Breast epithelium (tissue), 4 donors: Measurements from ENCODE around the gene IFNLR1. TPM values are rescaled to one million over a fixed set of nuclear protein-coding genes. Genes with fewer than 3 reads are reported as not detected.
"Not testable (repeated sequence)": the region's sequence is repeated elsewhere in the genome, so short reads cannot be mapped to it uniquely, and the experiment has no call there.

ENCODE experiments used
- DNase-seq, 2 donors: peaks; one replicate each; pipeline ENCODE4 v3.0.0-alpha.2; 2019; ENCODE audit warnings: low spot score in 2 of 2
- H3K27ac ChIP-seq, 2 donors: fragments of 200-600 bp; sonication (generic) in 1 of 2; one replicate each; pipeline ENCODE4 v1.5.1; 2016 to 2019; ENCODE audit warnings: mild to moderate bottlenecking in 1 of 2
- H3K27me3 ChIP-seq, 2 donors: fragments of 200-600 bp; sonication (generic) in 1 of 2; one replicate each; pipeline versions ENCODE4 v1.5.1 to v1.6.0; 2017 to 2019; ENCODE audit warnings: control low read depth in 1 of 2, mild to moderate bottlenecking in 1 of 2
- H3K36me3 ChIP-seq: fragments of 200-600 bp; one replicate; pipeline ENCODE4 v1.5.1; 2019
- H3K4me1 ChIP-seq, 2 donors: fragments of 200-600 bp; sonication (generic); one replicate each; pipeline ENCODE4 v1.5.1; 2016 to 2019; ENCODE audit warnings: control low read depth in 1 of 2
- H3K4me3 ChIP-seq, 3 donors: fragments of 200-600 bp; sonication (generic); 1 replicate in 2 of 3; 2 replicates in 1 of 3; pipeline ENCODE4 v1.5.1; 2016 to 2019; ENCODE audit warnings: mild to moderate bottlenecking in 3 of 3, moderate library complexity in 2 of 3
- H3K9me3 ChIP-seq, 2 donors: fragments of 200-600 bp; sonication (generic) in 1 of 2; one replicate each; pipeline ENCODE4 v1.5.1; 2016 to 2019; ENCODE audit warnings: control low read depth in 1 of 2
- POLR2A ChIP-seq: fragments of 450-650 bp; IDR thresholded peaks from one replicate; pipeline ENCODE4 v1.6.1; 2016; ENCODE audit warnings: antibody characterized with exemption, mild to moderate bottlenecking, moderate library complexity
- POLR2AphosphoS5 ChIP-seq, 3 donors: sonication (generic); formaldehyde crosslinking; IDR thresholded peaks; one replicate each; pipeline ENCODE4 v1.6.1; 2017; ENCODE audit warnings: antibody characterized with exemption in 3 of 3
- intact Hi-C: fragments of 100-400 bp; cut with DNase I; formaldehyde crosslinking; loops from one replicate; pipeline ENCODE4 v1.15.1; 2023; ENCODE audit warnings: low total_unique reads
- total RNA-seq, 3 donors: library from RNA; depleted of rRNA; stranded (reverse); fragments of >200 nt; gene quantifications; one replicate each; pipeline ENCODE4 v1.1.0, GENCODE V29; 2016
- TF ChIP-seq, protein P1 (sequence below), 3 donors: fragments of 450-650 bp; IDR thresholded peaks; one replicate each; pipeline ENCODE4 v1.5.1; 2016 to 2017; ENCODE audit warnings: antibody characterized with exemption in 3 of 3, mild to moderate bottlenecking in 3 of 3, moderate library complexity in 3 of 3

The IFNLR1 gene
- total RNA-seq, 3 donors from 2014 or later: under 0.01 to 10.7 (median 3.9) TPM

DNA sequence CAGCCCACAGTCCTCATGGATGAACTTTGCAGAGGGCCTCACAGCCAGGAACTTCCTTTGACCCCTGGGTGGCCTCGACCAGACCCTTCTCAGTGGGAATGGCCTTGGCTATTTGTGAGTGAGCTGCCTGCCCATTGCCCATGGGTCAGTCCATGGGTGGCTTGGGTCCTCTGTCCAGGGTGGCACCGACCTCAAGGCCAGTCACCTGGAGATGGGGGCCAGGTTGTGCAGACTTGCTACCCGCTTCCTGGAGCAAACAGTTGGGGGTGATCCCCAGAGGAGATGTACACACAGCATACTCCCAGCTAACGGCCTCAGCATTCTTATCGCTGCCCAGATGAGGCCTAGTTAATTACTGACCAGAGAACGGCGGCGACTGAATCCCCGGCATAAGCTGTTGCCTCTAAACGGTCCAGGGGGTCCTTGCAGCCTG lies 23.1 kb upstream of the IFNLR1 start:
- intact Hi-C loops: no loop called here
- no peaks in the 10 kb centered on the region for H3K36me3 ChIP-seq
- H3K4me1 ChIP-seq: no peaks in the 10 kb centered on the region
- no peak overlapping the region for H3K4me3 ChIP-seq
- no peak for DNase-seq
- TF ChIP-seq POLR2AphosphoS5 (IDR thresholded peaks at IDR 0.05) (no peak), POLR2A (no peak)
- TF ChIP-seq, protein P1, sequence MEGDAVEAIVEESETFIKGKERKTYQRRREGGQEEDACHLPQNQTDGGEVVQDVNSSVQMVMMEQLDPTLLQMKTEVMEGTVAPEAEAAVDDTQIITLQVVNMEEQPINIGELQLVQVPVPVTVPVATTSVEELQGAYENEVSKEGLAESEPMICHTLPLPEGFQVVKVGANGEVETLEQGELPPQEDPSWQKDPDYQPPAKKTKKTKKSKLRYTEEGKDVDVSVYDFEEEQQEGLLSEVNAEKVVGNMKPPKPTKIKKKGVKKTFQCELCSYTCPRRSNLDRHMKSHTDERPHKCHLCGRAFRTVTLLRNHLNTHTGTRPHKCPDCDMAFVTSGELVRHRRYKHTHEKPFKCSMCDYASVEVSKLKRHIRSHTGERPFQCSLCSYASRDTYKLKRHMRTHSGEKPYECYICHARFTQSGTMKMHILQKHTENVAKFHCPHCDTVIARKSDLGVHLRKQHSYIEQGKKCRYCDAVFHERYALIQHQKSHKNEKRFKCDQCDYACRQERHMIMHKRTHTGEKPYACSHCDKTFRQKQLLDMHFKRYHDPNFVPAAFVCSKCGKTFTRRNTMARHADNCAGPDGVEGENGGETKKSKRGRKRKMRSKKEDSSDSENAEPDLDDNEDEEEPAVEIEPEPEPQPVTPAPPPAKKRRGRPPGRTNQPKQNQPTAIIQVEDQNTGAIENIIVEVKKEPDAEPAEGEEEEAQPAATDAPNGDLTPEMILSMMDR (IDR thresholded peaks at IDR 0.05): no peak
- no peak overlapping the region for H3K27ac ChIP-seq
- H3K9me3 ChIP-seq: no peaks in the 10 kb centered on the region
- H3K27me3 ChIP-seq: no peaks in the 10 kb centered on the region

DNA sequence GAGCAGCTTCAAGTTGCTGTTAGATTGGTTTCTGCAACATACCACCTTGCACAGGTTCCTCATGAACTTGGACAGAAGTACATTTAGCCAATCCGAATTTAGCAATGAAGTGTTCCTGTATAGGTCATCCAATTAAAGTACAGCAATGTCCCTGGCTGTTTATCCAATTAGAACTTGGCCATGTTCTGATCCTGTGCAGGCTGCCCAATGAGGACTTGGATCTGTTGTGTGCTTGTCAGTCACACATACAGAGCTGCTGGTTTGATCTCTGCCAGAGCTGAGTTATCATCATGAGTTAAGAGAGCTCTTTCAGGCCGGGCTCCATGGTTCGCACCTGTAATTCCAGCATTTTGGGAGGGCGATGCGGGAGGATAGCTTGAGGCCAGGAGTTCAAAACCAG lies 22.0 kb upstream of the IFNLR1 start:
- TF ChIP-seq POLR2AphosphoS5 (IDR thresholded peaks at IDR 0.05): no peak
- no peak for TF ChIP-seq POLR2A
- TF ChIP-seq, protein P1 (IDR thresholded peaks at IDR 0.05): no peak

GRCh38 chr1:24207709-24208108 lies 20.6 kb upstream of the IFNLR1 start:
- H3K4me3 ChIP-seq: no peak overlapping the region
- peak overlapping the region in 1 of 2 donors; percentile 19 for H3K27ac ChIP-seq
- H3K9me3 ChIP-seq: no peaks in the 10 kb centered on the region
- intact Hi-C loops: loop anchor here (5.0 kb wide), 1 partner anchor 70 kb away; no protein-coding TSS in a partner anchor
- no peak for TF ChIP-seq POLR2AphosphoS5 (IDR thresholded peaks at IDR 0.05)
- no peak for TF ChIP-seq POLR2A
- TF ChIP-seq, protein P1 (IDR thresholded peaks at IDR 0.05): no peak
- no peak for DNase-seq
- peaks cover 4 to 6% of the 10 kb centered on the region in 2 donors for H3K4me1 ChIP-seq
- no peaks in the 10 kb centered on the region for H3K27me3 ChIP-seq
- H3K36me3 ChIP-seq: no peaks in the 10 kb centered on the region

More for the DNA sequence above, 22.0 kb upstream of the IFNLR1 start:
- H3K4me1 ChIP-seq: no peaks in the 10 kb centered on the region
- H3K27me3 ChIP-seq: no peaks in the 10 kb centered on the region
- DNase-seq: no peak
- no peaks in the 10 kb centered on the region for H3K9me3 ChIP-seq
- H3K4me3 ChIP-seq: no peak overlapping the region
- intact Hi-C loops: loop anchor here (5.0 kb wide), 1 partner anchor 68 kb away; no protein-coding TSS in a partner anchor
- H3K27ac ChIP-seq: no peak overlapping the region
- no peaks in the 10 kb centered on the region for H3K36me3 ChIP-seq

- not testable (repeated sequence) for H3K27ac ChIP-seq, H3K4me1 ChIP-seq
- intact Hi-C loops: loop anchor here (5.0 kb wide), 1 partner anchor 70 kb away; no protein-coding TSS in a partner anchor
These were observed 20.3 kb upstream of the IFNLR1 start for GRCh38 chr1:24207395-24207687.

DNA sequence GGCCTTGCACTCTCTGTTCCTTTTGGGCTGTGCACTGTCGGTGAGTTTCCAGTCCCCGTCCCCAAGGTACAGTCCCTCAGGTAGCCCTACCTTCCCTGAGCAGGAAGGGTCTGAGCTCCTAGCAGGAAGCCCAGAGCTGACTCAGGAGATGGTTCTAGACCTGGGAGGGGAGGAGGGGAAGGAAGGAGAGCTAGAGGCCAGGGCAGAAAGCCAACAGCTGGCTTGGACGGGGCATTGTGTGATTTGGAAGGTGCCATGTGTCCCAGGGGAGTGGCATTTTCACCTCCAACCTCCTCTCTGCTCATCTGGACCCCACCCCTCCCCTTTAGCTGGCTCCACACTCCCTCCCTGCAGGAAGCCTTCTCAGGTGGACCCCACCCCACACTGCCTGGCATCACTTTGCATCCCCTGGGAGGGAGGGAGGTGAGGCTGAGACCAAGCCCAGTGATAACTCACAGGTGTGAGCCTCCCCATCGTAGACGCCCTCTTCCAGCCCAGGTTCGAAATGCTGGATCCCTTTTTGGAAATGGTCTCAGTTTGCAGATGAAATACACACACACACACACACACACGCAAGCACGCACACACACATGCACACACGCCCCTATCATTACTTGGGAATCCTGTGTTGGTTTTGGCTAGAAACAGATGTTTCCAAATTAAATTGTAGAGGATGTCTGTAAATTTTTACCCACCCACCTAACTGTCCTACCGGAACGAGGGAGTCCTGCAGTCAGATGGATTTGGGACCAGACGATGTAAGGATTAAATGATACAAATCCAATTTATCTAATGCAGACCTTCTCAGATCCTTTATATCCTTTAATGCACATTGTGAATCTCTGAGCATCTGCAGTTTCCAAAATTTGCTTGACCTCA lies 19.7 kb upstream of the IFNLR1 start:
- intact Hi-C loops: loop anchor here (5.0 kb wide), 1 partner anchor 71 kb away; no protein-coding TSS in a partner anchor
- Histone ChIP-seq H3K27ac (no peak overlapping the region), H3K4me3 (no peak overlapping the region), H3K9me3 (no peaks in the 10 kb centered on the region), H3K36me3 (no peaks in the 10 kb centered on the region), H3K4me1 (peaks cover 13 to 14% of the 10 kb centered on the region in 2 donors), H3K27me3 (no peaks in the 10 kb centered on the region)
- DNase-seq: no peak
- TF ChIP-seq POLR2A (no peak), POLR2AphosphoS5 (IDR thresholded peaks at IDR 0.05) (no peak)
- TF ChIP-seq, protein P1 (IDR thresholded peaks at IDR 0.05): no peak

More at GRCh38 chr1:24207395-24207687, 20.3 kb upstream of the IFNLR1 start:
- H3K4me3 ChIP-seq, H3K27me3 ChIP-seq, DNase-seq, H3K36me3 ChIP-seq, H3K9me3 ChIP-seq: not testable (repeated sequence)
